ENCODE data around the gene DSG3.

Gene DSG3, protein sequence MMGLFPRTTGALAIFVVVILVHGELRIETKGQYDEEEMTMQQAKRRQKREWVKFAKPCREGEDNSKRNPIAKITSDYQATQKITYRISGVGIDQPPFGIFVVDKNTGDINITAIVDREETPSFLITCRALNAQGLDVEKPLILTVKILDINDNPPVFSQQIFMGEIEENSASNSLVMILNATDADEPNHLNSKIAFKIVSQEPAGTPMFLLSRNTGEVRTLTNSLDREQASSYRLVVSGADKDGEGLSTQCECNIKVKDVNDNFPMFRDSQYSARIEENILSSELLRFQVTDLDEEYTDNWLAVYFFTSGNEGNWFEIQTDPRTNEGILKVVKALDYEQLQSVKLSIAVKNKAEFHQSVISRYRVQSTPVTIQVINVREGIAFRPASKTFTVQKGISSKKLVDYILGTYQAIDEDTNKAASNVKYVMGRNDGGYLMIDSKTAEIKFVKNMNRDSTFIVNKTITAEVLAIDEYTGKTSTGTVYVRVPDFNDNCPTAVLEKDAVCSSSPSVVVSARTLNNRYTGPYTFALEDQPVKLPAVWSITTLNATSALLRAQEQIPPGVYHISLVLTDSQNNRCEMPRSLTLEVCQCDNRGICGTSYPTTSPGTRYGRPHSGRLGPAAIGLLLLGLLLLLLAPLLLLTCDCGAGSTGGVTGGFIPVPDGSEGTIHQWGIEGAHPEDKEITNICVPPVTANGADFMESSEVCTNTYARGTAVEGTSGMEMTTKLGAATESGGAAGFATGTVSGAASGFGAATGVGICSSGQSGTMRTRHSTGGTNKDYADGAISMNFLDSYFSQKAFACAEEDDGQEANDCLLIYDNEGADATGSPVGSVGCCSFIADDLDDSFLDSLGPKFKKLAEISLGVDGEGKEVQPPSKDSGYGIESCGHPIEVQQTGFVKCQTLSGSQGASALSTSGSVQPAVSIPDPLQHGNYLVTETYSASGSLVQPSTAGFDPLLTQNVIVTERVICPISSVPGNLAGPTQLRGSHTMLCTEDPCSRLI

DNA sequence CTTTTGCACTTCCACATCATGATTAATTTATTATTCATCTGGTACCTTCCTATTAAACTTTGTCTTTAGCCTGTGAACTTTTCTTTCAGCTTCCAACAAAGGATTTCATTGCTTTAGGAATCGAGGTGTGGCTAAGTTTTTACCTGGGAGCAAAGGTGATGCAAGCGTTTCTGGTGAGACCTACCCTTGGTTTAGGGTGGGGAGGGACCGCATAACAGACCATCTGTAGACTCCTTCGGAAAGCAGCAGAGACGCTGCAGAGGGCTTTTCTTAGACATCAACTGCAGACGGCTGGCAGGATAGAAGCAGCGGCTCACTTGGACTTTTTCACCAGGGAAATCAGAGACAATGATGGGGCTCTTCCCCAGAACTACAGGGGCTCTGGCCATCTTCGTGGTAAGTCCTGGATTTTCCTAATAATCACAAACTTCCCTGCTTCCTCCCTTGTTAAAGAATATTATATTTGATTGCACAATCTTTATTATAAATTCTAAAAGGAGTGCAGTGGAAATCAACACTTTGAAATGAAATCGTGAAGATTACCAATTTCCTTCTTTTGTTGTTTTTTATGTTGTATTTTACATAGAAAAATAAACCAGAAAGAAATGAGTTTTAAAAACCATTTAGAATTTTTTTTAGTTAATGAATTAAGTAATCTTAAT is at the start of gene DSG3:
Gene DSG3 (plus strand): TSS at position 212 of the 662 bp plus-strand sequence. CDS start 137 bp downstream, at position 349.
- no peak for DNase-seq

DNA sequence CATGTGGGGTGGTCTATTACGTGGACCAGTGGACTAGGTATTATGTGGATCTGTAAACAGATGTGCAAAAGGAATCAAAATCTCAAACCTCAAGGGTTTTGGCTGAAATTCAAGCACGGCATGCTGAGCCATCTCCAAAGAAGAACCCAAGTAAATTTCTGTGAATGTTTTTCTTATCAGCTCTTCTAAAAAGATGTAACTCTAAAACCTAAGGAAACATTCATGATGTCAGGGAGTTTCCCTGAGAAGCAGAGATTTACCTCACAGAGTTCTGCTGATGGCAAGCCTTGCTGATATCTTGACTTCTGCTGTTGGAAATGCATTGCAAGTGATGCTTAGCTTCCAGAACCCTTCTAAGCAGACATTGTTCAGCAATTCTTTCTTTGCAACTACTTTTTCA is 49.4 kb upstream of the DSG3 start:
- no peak for DNase-seq

DNA sequence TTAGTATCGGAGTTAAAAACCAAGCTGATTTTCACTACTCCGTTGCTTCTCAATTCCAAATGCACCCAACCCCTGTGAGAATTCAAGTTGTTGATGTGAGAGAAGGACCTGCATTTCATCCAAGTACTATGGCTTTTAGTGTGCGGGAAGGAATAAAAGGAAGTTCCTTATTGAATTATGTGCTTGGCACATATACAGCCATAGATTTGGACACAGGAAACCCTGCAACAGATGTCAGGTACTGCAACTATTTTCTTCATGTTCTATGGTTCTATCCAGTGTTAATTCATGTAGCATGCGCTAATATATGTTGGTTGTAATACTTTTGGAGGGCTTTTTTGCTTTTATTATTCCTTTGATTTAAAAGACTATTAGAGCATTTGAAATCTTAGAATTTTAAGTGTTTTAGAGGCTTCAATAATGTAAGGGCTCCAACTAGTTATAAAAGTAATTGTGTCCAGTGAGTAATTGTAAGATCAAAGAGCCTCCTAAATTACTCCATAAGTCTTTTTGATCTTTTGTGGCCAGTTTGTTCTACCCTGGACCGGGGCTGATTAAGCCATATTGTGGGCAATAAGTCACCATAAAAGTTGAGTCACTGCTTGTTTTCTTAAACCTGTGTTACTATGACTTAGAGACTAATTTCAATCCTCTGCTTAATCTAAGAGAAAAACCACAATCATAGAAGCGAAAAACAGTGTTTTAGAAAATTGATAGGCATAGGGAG is 48.1 kb upstream of the DSG3 start:
- DNase-seq: no peak

DNA sequence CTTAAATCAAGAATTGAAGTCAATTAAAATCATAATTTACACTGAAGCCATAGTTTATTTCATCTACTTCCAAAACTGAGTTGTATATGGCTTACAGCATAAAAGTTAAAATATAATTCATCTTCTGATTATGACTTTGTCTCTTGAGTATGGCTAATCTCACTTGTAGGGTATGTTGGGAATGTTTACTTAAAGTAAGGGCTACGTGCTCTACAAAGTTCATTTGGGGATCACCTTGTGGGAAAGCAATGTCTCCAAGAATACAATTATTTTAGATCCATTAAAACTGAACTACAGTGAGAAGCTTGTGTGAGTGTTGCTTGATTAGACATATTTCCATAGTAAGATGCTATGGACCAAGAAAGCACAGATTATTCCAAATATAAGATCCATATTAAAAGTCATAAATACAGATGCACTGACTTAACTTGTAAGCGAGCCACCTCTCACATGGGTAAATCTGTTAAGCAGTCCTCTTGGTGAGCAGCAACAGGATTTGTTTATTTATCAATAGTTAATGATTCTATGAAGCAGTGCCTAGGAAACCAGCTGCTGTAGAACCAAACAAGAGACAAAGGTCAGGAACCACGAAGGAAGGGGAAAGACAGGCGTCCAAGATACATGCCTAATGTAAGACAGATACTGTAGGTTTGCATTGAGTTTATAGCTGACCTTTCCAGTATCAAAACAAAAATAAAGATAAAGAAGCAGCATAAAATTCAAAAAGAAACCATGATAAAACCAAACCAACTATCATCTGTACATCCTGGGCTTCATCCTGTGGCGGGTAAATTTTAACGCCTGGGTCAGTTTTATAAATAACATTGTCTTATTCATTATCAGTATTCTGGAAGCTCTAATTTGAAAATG is 46.1 kb upstream of the DSG3 start:
- DNase-seq: no peak

DNA sequence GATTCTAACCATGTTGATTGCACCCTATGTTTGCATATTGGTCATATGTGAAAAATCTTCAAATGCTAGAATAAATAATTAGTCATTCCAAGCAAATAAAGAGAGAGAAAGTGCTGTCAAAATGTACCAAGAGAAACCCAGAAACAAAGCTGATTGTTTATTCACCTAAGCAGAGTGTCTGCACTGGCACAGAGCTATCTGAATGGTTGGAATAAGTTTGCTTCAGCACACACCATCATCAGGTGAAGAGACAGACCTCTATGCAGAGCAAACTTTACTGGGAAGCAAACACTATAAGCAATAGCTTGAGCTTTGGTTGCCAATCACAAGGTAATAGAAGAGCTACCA is 45.5 kb upstream of the DSG3 start:
- no peak for DNase-seq

DNA sequence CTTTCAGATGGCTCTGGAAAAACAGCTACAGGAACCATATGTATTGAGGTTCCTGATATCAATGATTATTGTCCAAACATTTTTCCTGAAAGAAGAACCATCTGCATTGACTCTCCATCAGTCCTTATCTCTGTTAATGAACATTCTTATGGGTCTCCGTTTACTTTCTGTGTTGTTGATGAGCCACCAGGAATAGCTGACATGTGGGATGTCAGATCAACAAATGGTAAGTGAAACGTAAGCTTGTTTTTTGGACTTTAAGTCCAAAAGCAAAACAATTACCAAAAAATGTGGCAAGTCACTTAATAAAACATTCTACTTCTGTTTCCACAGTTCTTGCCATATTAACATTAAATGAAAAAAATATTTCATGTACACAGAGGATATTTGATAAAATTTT is 44.1 kb upstream of the DSG3 start:
- no peak for DNase-seq

DNA sequence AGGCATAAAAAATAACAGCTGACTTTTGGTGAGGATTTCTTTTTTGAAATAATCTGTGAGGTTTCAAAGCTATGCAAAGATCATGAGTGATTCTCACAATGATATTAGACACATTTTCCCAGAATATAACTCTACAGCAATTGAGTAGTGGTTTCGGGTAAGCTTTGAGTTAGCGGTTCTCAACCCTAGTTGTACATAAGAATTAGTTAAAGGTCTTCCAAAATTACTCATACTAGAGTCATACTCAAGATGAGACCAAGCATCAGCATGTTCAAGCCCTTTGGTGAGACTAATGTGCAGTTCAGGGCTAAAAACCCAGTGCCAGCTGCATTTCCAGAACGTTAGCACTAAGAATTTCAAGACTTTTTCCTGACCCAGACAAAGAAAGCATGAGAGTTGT is 39.9 kb upstream of the DSG3 start:
- DNase-seq: no peak

DNA sequence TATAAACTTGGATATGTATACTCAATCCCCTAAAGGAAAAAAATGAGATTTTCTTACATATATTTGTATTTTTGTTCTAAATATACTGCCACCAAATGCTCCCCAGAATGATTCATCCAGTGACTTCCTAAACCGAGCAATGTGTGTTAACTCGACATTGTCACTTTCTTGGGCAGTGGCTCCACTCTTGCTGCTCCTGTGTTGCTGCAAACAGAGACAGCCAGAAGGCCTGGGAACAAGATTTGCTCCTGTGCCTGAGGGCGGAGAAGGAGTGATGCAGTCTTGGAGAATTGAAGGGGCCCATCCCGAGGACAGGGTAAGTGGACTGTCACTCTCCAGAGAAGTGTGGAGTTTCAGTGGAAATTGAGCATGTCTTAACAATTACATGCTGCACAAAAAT is 38.3 kb upstream of the DSG3 start:
- DNase-seq: no peak

DNA sequence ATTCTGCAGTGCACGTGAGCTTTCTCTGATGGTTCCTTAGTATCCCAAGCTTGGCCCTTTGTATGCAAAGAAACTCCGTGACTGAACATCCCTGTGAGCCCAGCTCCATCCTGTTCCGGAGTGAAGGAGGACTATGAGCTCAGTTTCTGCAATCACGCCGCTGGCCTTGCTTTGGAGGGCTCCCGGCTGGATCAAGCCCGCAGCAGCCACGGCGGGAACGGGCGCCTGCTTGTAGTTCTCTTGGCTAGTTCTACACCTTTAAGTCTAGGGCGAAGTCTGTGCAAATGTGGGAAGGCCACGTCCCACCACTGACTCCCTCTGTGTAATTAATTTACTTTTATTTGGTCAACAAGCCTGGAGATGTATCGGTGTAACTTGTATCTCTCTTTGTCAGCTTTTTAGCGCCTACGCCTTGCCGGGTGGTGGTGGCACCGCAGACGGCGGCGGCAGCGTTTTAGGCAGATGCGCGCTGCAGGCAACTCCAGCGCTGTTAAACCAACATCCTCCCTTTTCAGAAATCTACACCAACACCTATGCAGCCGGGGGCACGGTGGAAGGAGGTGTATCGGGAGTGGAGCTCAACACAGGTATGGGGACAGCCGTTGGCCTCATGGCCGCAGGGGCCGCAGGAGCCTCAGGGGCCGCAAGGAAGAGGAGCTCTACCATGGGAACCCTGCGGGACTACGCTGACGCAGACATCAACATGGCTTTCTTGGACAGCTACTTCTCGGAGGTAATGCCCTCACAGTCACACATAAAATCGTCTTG is 36.6 kb upstream of the DSG3 start:
- no peak for DNase-seq

DNA sequence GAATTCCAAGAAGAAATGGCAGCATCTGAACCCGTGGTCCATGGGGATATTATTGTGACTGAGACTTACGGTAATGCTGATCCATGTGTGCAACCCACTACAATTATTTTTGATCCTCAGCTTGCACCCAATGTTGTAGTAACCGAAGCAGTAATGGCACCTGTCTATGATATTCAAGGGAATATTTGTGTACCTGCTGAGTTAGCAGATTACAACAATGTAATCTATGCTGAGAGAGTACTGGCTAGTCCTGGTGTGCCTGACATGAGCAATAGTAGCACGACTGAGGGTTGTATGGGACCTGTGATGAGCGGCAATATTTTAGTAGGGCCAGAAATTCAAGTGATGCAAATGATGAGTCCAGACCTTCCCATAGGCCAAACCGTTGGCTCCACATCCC is 34.4 kb upstream of the DSG3 start:
- DNase-seq: no peak

DNA sequence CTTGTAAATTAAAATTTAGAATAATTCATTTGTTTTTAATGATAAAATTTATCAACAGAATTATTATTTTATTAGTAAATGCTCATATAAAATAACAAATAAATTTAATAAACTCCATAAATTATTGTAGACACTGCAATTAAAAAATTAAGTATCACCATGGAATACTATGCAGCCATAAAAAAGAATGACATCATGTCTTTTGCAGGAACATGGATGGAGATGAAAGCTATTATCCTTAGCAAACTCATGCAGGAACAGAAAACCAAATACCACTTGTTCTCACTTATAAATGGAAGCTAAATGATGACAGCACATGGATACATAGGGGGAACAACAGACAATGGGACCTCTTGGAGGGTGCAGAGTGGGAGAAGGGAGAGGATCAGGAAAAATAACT is 29.7 kb upstream of the DSG3 start:
- no peak for DNase-seq

DNA sequence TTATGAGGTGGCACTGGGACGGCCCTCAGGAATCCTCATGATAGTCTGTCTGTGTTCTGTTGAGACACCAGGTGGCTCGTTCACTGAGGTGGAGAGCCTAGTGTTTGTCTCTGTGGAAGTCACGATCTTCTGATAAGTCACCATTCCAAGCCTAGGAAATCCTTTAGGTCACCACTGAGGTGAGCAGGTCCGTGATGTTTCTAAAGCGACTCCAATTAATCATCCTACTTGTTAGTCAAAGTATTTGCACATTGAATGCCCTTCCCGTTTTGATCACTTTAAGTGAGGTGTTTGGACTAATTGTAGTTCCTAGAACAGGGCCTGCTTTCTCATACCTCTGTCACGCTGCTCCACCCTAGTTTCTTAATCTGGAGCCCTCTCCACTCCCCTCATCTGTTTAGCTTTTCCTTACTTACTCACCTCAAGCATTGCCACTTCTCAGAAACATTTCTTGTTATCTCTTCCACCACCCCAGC is 28.0 kb upstream of the DSG3 start:
- no peak for DNase-seq

DNA sequence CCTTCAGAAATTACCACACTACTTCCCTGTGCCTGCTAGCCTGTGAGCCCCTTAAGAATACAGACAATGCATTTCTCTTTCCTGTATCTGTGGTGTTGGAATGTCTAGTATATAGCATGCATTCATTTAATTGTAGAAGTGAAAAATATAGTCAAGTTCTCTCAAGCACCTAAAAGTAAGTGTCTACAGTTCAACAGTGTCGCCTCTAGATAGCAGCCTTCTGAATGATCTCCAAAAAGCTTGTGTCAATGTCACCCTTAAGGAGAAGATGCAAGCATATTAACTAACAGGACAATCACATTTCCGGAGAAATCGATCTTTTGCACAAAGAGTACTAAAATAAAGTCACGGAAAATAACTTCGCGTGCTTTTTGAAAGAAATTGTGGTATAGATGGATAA is 27.5 kb upstream of the DSG3 start:
- DNase-seq: no peak

DNA sequence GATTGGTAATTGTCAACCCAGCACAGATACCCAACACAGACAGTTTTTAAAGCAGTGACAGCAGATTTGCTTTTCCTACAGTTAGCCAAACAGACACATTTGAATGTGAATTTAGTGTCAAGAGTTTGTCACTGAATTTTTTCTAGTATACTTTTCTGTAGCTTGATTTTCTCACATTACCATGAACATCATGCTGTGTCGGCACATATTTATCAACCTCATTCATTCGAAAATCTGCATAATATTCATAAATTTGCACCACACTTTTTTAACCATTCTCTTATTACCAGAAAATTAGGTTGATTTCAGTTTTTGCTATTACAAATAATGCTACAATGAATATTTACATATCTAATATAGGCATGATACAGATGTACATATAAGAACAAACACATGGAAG is 27.0 kb upstream of the DSG3 start:
- no peak for DNase-seq

DNA sequence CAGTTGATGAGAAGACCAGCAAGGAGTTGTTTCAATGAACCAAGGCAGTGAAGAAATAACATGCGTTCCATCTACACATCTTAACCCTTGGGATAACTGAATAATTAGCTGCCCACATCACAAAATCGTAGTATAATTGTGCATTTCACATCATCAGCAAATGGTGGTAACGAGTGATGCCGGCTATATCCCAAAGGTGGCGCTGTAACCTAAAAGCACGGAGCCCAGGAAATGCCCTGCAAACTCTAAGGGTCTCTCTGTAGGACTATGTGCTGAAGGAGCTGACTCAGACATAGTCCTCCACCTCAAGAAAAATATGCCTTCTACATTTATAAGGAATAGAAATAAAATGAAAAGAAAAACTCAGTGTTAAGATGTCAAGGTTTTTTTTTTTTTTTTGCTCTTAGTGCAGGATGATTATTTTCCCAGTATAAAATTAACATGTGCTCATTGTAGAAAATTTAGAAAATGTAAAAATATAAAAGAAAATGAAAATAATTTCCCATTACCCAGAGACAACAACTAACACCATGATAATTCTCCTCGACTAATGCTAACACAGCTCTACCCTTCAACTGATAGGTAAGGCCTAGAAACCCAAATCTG is 23.1 kb upstream of the DSG3 start:
- DNase-seq: no peak

DNA sequence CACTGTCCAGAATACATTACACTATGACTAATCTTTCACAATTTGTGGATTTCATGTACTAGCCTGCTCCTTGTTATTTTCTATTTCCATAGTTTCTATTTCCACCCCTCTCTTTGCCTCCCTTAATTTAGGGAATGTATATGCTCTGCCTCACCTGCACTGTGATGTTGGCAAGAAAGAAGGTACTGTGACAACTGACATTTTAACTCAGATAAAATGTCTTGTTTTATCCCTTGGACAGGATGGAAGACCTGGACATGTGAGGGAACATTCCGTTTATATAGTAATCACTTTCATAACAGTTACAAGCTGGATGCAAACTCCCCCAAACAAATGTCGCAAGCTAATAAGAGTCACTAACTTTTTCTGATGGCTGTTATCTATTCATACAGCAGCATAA is 21.5 kb upstream of the DSG3 start:
- no peak for DNase-seq

DNA sequence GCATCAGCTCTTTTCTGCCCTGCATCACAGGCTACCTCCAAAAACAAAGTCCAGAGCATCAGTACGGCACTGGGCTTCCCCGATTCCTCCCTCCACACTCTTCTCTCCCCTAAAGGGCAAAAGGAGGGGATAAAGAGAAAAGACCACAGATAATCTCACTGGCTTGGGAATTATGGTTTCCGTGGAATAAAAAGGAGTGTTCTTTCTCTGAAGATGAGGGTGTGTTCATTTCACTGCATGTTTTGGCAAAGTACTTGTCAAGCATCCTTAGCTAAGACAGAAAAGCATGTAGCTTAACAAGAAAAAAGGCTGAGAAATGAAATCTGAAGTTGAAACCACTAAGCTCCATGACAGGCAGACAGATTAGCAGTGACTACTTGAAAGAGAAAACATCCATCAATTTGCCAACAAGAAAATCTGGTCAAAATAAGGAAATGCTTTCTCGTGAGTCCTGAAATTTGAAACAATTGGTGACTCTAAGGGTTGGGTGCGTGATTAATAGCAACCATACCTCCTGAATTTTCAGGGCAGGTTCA is 20.6 kb upstream of the DSG3 start:
- no peak for DNase-seq

DNA sequence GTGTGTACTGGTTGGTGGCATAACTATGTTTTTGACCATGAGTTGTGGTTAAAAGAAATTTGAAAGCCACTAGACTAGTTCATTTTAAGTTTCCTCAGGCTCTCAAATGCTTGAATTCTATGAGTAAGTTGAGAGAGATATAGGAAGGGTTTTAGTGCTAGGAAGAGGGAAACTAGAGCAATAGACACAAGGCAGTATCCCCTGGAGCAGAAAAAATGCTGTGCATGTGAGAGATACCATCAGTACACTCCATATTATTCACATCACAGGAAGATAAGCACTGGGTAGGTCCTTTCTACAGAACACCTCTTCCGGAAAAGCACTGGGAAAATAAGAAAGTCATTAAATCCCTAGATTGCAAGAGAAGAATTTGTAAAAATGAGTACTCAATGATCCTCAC is 19.3 kb upstream of the DSG3 start:
- no peak for DNase-seq

DNA sequence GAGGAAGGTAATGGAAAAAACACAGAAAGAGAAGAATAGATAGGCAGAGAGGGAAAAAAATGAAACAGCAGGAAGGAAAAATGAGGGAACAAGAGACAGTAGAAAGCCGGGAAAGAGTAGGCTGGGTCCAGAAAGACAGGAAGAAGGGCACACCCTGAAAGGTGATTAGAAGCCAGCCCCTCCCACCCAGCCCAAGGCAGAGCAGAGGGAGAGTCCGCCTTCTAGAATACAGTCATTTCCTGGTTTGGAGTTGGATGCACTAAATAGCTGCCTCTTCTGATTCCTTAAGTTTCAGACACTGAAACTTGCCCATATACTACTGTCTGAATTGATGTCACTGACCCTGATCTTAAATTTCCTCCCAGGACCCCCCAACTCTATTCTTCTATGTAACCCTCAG is 17.9 kb upstream of the DSG3 start:
- DNase-seq: no peak

DNA sequence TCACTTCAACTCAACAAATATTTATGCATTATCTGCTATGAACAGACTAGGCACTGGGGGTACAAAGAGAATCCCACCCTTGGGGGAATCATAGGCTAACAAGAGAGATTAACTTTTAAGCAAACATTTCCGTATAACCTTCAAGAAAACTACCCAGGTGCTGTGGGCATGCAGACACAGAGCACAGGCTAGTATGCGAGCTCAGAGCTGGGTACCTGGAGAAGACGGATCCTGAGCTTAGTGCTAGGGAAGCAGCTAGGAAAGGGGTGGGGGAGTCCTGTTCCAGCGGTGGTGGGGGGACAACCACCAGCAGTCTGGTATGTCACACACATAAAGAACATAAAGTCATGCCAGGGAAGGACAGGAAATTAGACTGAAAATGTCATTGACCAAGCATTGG is 17.5 kb upstream of the DSG3 start:
- DNase-seq: no peak
